ENCODE measurements around the gene LRMDA. TPM values are rescaled to one million over a fixed set of nuclear protein-coding genes. Genes with fewer than 3 reads are reported as not detected.

LRMDA gene
- total and polyA plus RNA-seq, 2 of the 8 experiments (the other 6 are each of a cell fraction or from before 2014, with no cell fraction given) = 0.86 to 2.8 TPM

- H3K4me1 ChIP-seq (replicated peaks in 1 of 4; ENCODE audit: control insufficient read depth in 3 of 4, insufficient read depth in 4 of 4, low read length in 3 of 4) = peaks cover 0 to 9% (median 5%) of the 10 kb centered on the region in 4 experiments; a peak in 3 of 7 replicates
- H2AFZ ChIP-seq (ENCODE audit: low read length) = no peak overlapping the region
- H2BK15ac ChIP-seq (ENCODE audit: low read length) = no peak overlapping the region
- no peak overlapping the region for H3K4me2 ChIP-seq (ENCODE audit: insufficient read depth in 1 of 2, low read depth in 2 of 2, low read length in 2 of 2)
- no peak overlapping the region for H2BK120ac ChIP-seq (replicated peaks; ENCODE audit: low read depth, low read length)
- no peak overlapping the region for H3K4ac ChIP-seq (replicated peaks; ENCODE audit: insufficient read length, low read depth, low read length)
- WGBS, 2 experiments (ENCODE audit: extremely low coverage in 1 of 2, insufficient coverage in 1 of 2, insufficient read length in 1 of 2, insufficient replicate concordance in 2 of 2, low coverage in 1 of 2, low lambda C conversion rate in 2 of 2, missing lambda C conversion rate in 1 of 2) = 74% methylated on average over 2 of the region's 2 CpGs; no CpG with 5 or more reads in 1 of the 2 experiments
- peaks cover 0 to 4% of the 10 kb centered on the region in 2 experiments for H4K20me1 ChIP-seq (replicated peaks in 1 of 2; ENCODE audit: control insufficient read depth in 1 of 2, insufficient read depth in 2 of 2, low read length in 2 of 2)
- no peak for FAIRE-seq
- no peaks in the 10 kb centered on the region for H3K79me2 ChIP-seq (ENCODE audit: control insufficient read depth in 1 of 2, insufficient read depth in 2 of 2, low read length in 2 of 2)
- H4K91ac ChIP-seq (replicated peaks; ENCODE audit: insufficient read length, low read length) = no peak overlapping the region
- no peaks in the 10 kb centered on the region for H3K79me1 ChIP-seq (ENCODE audit: low read depth, low read length)
- H2BK20ac ChIP-seq (ENCODE audit: low read length) = no peak overlapping the region
- H3K23ac ChIP-seq (ENCODE audit: insufficient read length) = no peak overlapping the region
- peaks cover 43 to 56% (median 52%) of the 10 kb centered on the region in 4 experiments for H3K27me3 ChIP-seq (replicated peaks in 1 of 4; ENCODE audit: control insufficient read depth in 3 of 4, extremely low read depth in 1 of 4, insufficient read depth in 3 of 4, low read length in 3 of 4)
- H3K36me3 ChIP-seq (ENCODE audit: control insufficient read depth in 2 of 4, insufficient read depth in 4 of 4, low read length in 3 of 4) = peaks cover 0 to 4% (median 0%) of the 10 kb centered on the region in 4 experiments; a peak in 1 of 8 replicates
- ChIA-PET POLR2A (ENCODE audit: partially characterized antibody) (no interaction called here), CTCF (ENCODE audit: partially characterized antibody) (no interaction called here)
- no peaks in the 10 kb centered on the region; the same call in 1 of the 2 replicates for H3K23me2 ChIP-seq (ENCODE audit: low read depth, low read length)
- H2BK5ac ChIP-seq (ENCODE audit: low read depth, low read length) = no peak overlapping the region
- no peak overlapping the region for H3K4me3 ChIP-seq (ENCODE audit: extremely low read depth in 1 of 4, insufficient read depth in 2 of 4, low read depth in 3 of 4, low read length in 4 of 4)
- no peak overlapping the region for H3K56ac ChIP-seq (replicated peaks; ENCODE audit: insufficient read length, low read depth, low read length)
- H2BK12ac ChIP-seq (ENCODE audit: low read depth, low read length) = no peak overlapping the region
- no peak overlapping the region for H3K14ac ChIP-seq (ENCODE audit: insufficient read length)
- DNase-seq (ENCODE audit: low read depth in 1 of 2, low spot score in 2 of 2) = no peak
- no peaks in the 10 kb centered on the region for H3K9me3 ChIP-seq (ENCODE audit: insufficient read depth in 2 of 2, low read depth in 1 of 2, low read length in 1 of 2)
- TF ChIP-seq ZNF274 (IDR thresholded peaks at IDR 0.05; ENCODE audit: borderline replicate concordance, extremely low read depth, low read length) = no peak
- no peak for TF ChIP-seq SIX5 (IDR thresholded peaks at IDR 0.05; ENCODE audit: low read depth, low read length)
- TF ChIP-seq CBX5 (IDR thresholded peaks at IDR 0.05; ENCODE audit: low read depth, low read length) = no peak
- TF ChIP-seq HDAC2 (IDR thresholded peaks at IDR 0.05; ENCODE audit: borderline replicate concordance in 1 of 2, low read depth in 2 of 2, low read length in 2 of 2) = no peak
- TF ChIP-seq FOSL1 (IDR thresholded peaks at IDR 0.05; ENCODE audit: insufficient read depth, low read depth, low read length) = no peak
- TF ChIP-seq SRF (IDR thresholded peaks at IDR 0.05; ENCODE audit: low read depth, low read length) = no peak
- H2AK5ac ChIP-seq (ENCODE audit: low read depth, low read length) = no peak overlapping the region
- no peak overlapping the region for H3K27ac ChIP-seq (ENCODE audit: low read depth, low read length)
- H4K5ac ChIP-seq (ENCODE audit: insufficient read length, low read depth, low read length) = no peak overlapping the region
- H3K18ac ChIP-seq (ENCODE audit: extremely low read depth, low read length) = no peak overlapping the region
- no peak overlapping the region for H3K9ac ChIP-seq (replicated peaks in 1 of 4; ENCODE audit: extremely low read depth in 1 of 4, low read depth in 3 of 4, low read length in 3 of 4)
- no peak overlapping the region for H4K8ac ChIP-seq (ENCODE audit: extremely low read depth, insufficient read depth, low read length)
Measured at GRCh38 chr10:76236356-76236755, 804.9 kb downstream of the LRMDA start.
